HG02852 (cell line): ENCODE data around the gene LTBP4.
"Not testable (repeated sequence)": the region's sequence is repeated elsewhere in the genome, so short reads cannot be mapped to it uniquely, and the experiment has no call there.

Experiments used
- ATAC-seq: cut with Tn5 transposase; IDR thresholded peaks from one replicate; pipeline ENCODE4 v1.9.1; 2021; ENCODE audit warnings: mild to moderate bottlenecking, moderate library complexity; ENCODE audit not compliant: unreplicated experiment

Gene LTBP4

GRCh38 chr19:40655684-40656083 lies 54.5 kb downstream of the LTBP4 start:
- ATAC-seq, result not testable (repeated sequence)

- ATAC-seq, result no peak
These were observed 56.9 kb downstream of the LTBP4 start for GRCh38 chr19:40658031-40658430.

GRCh38 chr19:40659116-40659515 lies 57.9 kb downstream of the LTBP4 start:
- ATAC-seq, result no peak

- ATAC-seq, result no peak
These were observed 58.4 kb downstream of the LTBP4 start for GRCh38 chr19:40659566-40659965.

- no peak for ATAC-seq
These were observed 60.4 kb downstream of the LTBP4 start for GRCh38 chr19:40661616-40662015.

- peak; percentile 70 for ATAC-seq
These were observed 61.9 kb downstream of the LTBP4 start for GRCh38 chr19:40662925-40663694.

GRCh38 chr19:40663695-40664692 lies 62.8 kb downstream of the LTBP4 start:
- ATAC-seq, result no peak

- no peak for ATAC-seq
These were observed 65.8 kb downstream of the LTBP4 start for GRCh38 chr19:40666803-40667438.

- no peak for ATAC-seq
These were observed 66.4 kb downstream of the LTBP4 start for GRCh38 chr19:40667602-40668001.

- no peak for ATAC-seq
These were observed 67.9 kb downstream of the LTBP4 start for GRCh38 chr19:40668991-40669614.

GRCh38 chr19:40671404-40671803 lies 70.2 kb downstream of the LTBP4 start:
- no peak for ATAC-seq

- no peak for ATAC-seq
These were observed 70.9 kb downstream of the LTBP4 start for GRCh38 chr19:40672038-40672437.

- ATAC-seq, result no peak
These were observed 71.6 kb downstream of the LTBP4 start for GRCh38 chr19:40672573-40673299.

GRCh38 chr19:40673397-40673796 lies 72.2 kb downstream of the LTBP4 start:
- ATAC-seq, result no peak

- ATAC-seq, result no peak
These were observed 73.1 kb downstream of the LTBP4 start for GRCh38 chr19:40674291-40674690.

GRCh38 chr19:40677156-40677555 lies 76.0 kb downstream of the LTBP4 start:
- ATAC-seq, result no peak
